K562 (cell line): ENCODE results near the gene EEF2K. TPM values are rescaled to one million over a fixed set of nuclear protein-coding genes. Genes with fewer than 3 reads are reported as not detected.

Experiments used
- XRCC5 ChIP-seq: fragments of 200-400 bp; formaldehyde crosslinking; IDR thresholded peaks from 2 replicates; pipeline ENCODE4 v1.6.1; 2017; ENCODE audit warnings: low read depth, mild to moderate bottlenecking, low read length
- polyA plus RNA-seq, 8 experiments: library from polyadenylated mRNA; depleted of rRNA in 4 of 8; stranded (reverse) in 5 of 8; unstranded in 3 of 8; fragments of >200 nt; fragmentation: Nextera tagmentation in 2 of 8; fragmentation: Illumina TruSeq in 1 of 8; extraction: Ambion mirVana in 2 of 8; extraction: Trizol in 1 of 8; gene quantifications; 2 replicates each; pipeline versions ENCODE4 v1.2.1 to v1.2.3, GENCODE V29; 2011 to 2014; ENCODE audit warnings: inconsistent platforms in 1 of 8, missing spikeins in 1 of 8
- total RNA-seq, 7 experiments: library from RNA; depleted of rRNA in 6 of 7; stranded (reverse); fragments of >200 nt in 6 of 7; fragmentation: Illumina TruSeq in 2 of 7; extraction: Trizol in 2 of 7; gene quantifications; 2 replicates each; pipeline versions ENCODE4 v1.2.1 to v1.2.3, GENCODE V29; 2011 to 2021; ENCODE audit warnings: low replicate concordance in 1 of 7
- TF ChIP-seq, protein P1 (sequence below): IDR thresholded peaks from 2 replicates; pipeline ENCODE4 v1.6.1; 2012; ENCODE audit warnings: low read depth, low read length, improper control_type of control experiment, borderline replicate concordance
- TF ChIP-seq, protein P2 (sequence below): IDR thresholded peaks from 2 replicates; pipeline ENCODE4 v1.6.1; 2011; ENCODE audit warnings: borderline replicate concordance, low read depth, mild to moderate bottlenecking, moderate library complexity, low read length; ENCODE audit not compliant: insufficient read depth, poor library complexity, severe bottlenecking

Gene EEF2K
- total and polyA plus RNA-seq, 9 of the 15 experiments (the other 6 are each of a cell fraction or from before 2014, with no cell fraction given), result 3.0 to 35.2 (median 12.2) TPM

DNA sequence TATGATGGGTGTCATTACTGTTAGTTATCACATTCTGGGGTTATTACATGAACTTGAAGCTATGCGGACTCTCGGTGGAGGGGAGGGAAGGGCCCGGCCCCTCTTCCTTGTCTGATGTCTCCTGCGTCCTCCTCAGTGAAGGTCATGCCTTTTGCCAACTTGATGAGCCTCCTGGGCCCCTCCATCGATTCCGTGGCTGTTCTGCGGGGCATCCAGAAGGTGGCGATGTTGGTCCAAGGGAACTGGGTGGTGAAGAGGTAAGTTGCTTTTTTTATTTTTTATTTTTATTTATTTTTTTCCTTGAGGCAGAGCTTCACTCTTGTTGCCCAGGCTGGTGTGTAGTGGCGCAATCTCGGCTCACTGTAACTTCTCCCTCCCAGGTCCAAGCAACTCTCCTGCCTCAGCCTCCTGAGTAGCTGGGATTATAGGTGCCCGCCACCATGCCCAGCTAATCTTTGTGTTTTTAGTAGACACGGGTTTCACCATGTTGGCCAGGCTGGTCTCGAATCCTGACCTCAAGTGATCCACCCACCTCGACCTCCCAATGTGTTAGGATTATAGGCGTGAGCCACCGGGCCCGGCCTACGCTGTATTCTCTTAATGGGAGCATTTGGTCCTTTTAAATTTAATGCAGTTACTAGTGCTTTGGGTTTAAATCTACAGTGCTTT is 112.7 kb downstream of the EEF2K start (continued):
- TF ChIP-seq, protein P1, sequence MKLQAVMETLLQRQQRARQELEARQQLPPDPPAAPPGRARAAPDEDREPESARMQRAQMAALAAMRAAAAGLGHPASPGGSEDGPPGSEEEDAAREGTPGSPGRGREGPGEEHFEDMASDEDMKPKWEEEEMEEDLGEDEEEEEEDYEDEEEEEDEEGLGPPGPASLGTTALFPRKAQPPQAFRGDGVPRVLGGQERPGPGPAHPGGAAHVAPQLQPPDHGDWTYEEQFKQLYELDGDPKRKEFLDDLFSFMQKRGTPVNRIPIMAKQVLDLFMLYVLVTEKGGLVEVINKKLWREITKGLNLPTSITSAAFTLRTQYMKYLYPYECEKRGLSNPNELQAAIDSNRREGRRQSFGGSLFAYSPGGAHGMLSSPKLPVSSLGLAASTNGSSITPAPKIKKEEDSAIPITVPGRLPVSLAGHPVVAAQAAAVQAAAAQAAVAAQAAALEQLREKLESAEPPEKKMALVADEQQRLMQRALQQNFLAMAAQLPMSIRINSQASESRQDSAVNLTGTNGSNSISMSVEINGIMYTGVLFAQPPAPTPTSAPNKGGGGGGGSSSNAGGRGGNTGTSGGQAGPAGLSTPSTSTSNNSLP, result no peak
- TF ChIP-seq, protein P2, sequence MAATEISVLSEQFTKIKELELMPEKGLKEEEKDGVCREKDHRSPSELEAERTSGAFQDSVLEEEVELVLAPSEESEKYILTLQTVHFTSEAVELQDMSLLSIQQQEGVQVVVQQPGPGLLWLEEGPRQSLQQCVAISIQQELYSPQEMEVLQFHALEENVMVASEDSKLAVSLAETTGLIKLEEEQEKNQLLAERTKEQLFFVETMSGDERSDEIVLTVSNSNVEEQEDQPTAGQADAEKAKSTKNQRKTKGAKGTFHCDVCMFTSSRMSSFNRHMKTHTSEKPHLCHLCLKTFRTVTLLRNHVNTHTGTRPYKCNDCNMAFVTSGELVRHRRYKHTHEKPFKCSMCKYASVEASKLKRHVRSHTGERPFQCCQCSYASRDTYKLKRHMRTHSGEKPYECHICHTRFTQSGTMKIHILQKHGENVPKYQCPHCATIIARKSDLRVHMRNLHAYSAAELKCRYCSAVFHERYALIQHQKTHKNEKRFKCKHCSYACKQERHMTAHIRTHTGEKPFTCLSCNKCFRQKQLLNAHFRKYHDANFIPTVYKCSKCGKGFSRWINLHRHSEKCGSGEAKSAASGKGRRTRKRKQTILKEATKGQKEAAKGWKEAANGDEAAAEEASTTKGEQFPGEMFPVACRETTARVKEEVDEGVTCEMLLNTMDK, result peak; percentile 8
- no peak for TF ChIP-seq XRCC5
